HG03097 (cell line): ENCODE data around the gene POMGNT1.

Experiments
- ATAC-seq: cut with Tn5 transposase; IDR thresholded peaks from one replicate; pipeline ENCODE4 v1.9.1; 2021; ENCODE audit not compliant: unreplicated experiment, low FRiP score

The POMGNT1 gene

DNA sequence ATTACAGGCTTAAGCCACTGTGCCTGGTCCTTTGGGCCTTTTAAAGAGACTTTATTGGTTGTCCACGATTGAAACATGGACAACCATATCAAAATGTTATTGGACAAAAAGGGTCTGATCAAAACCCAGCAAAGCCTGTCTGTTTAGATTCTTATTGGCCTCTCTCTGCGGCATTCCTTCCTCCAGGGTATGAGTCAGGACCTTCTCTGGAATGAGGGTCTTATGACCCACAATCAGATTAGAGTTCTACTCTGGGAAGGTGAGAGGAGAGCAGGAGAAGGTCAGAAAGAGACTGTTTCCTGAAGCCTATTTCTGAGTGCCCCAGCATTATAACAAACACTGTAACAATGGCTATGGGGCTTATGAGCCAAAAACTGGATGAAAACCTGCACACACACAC is 12.8 kb upstream of the POMGNT1 start:
- no peak for ATAC-seq

DNA sequence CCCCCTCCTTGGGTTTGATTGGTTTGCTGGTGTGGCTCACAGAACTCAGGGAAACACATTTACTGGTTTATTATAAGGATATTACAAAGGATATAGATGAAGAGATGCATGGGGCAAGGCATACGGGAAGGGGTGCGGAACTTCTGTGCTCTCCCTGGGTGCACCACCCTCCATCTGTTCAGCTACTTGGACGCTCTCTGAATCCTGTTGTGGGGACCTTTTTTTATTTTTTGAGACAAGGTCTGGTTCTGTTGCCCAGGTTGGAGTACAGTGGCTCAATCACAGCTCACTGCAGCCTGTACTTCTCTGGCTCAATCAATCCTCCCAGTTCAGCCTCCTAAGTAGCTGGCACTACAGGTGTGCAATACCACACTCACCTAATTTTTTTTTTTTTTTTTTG is 12.3 kb upstream of the POMGNT1 start:
- ATAC-seq, result no peak

DNA sequence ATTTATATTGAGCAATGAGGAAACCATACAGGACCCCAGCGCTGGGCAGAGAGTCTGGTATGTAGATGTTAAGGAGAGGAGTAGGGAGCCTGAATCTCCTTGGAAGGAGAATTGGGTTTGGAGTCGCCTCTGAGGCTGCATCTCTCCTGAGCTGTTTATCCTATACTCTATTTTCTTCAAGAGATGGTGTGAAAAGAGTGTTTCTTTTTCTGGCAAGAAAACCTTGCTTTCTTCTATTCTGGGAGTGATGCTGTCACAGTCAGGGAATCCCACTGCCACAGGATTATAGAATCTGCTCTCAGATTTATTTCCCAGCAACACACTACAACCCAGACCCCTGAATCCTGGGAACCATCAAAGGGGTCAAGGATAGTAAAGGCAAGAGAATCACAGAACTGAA is 8.2 kb upstream of the POMGNT1 start:
- ATAC-seq, result no peak

DNA sequence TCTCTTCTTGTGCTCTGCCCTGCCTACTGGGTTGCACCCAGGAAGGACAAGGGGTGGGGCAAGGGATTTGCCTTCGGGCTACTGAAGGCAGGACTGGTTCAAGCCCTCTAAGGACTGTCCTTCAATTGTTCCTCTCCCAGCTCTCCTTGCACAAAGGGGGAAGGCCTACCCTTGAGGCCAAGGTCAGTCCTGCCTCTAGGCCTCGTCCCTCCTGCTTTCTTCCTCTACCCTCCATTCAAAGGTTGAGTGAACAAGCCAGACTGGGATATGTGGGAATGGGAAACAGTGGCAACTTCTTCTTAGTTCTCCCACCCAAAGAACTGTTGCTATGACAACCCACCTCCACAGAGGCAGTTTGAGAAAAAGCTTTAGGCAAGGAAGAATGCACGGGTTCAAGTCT is 7.6 kb upstream of the POMGNT1 start:
- no peak for ATAC-seq

- no peak for ATAC-seq
Measured at GRCh38 chr1:46205141-46205540, 6.9 kb upstream of the POMGNT1 start.

GRCh38 chr1:46204406-46204742 is 6.1 kb upstream of the POMGNT1 start:
- ATAC-seq, result no peak

- no peak for ATAC-seq
Measured at GRCh38 chr1:46203738-46204405, 5.6 kb upstream of the POMGNT1 start.

DNA sequence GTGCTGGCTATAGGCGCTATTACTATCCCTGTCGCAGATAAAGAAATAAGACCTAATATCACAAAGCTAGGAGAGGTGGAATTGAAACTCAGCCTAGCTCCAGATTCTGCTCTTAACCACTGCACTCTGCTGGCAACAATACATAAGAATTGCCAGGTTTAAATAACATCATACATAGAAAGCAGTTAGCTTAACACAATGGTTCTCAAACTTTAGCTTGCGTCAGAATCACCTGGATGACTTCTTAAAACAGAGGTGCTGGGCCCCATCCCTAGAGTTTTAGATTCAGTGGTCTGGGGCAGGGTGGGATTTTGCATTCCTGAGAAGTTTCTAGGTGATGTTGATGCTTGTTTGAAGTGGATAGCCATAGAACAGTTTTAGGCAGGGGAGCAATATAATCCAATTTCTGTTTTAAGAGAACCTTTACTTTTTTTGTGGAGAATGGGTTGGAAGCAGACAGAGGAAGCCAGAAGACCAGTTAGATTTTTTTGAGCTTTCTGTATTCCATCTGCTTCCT is 1.1 kb upstream of the POMGNT1 start:
- ATAC-seq, result no peak

GRCh38 chr1:46197560-46197963 is 672 bp downstream of the POMGNT1 start:
- no peak for ATAC-seq

DNA sequence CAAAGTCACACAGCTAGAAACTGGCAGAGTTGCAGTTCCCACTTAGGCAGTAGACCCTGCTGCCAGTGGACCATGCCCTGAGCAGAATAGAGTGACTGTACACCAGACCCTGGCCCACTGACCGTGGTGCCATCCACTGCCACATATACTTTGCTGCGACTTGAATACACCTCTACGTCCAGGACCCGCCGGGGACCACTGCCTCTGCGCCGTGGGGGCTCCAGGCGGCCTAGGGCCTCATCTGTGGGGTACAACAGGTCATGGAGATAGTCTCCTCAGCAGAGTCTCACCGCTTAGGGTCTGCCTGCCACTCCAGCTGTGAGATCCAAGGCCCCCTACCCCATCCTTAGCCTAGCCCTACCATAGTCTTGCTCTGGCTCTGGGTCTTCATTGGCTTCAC is 1.6 kb downstream of the POMGNT1 start:
- no peak for ATAC-seq

DNA sequence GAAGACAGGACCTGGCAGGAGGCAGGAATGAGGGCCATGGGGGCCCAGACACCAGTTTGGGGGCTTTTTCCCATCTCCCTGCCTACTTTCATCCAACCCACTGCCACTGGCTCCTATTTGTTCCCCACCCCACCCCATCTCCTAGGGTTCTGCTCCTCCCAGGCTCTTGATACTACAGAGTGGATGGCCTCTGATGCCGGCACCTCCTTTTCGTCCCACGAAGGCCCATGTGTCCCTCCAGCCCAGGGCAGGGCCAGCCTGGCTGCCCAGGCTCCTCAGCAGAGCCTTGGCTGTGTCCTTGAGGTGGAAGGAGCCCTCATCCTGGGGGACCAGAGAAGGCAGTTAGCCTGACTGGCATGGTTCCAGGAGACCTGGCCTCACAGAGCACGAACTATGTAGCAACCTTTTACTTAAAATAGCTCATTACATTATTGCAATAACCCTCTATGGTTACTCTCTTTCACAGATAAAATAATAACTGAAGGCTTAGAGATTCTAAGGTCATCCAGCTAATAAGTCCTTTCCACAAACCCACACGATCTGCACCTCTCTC is 3.5 kb downstream of the POMGNT1 start:
- no peak for ATAC-seq

DNA sequence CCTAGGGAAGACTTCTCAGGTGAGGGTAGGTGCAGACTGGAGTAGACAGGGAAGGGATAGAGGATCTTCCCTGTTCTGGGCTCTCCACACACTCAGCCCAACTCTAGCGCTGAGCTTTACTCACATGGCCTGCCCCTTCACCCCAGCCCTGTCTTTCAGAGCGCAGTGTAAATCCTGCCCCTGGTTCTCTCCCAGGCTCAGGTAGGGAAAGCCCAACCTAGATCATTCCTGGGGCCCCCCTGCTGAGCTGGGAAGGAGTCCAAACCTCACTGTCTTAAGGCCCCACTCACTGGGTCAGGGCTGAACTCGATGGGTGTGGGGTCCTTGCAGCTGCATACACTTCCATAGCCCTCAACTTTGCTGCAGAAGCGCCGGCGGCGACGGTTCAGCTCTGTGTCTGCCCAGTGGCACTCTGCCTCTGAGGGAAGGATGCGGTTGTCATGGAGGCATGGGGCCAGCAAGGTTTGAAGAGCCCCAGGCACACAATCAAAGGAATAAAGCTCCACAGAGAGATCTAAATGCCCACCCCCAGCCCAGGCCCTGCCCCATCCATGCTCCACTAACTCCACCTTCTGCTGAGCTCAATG is 4.2 kb downstream of the POMGNT1 start:
- no peak for ATAC-seq

DNA sequence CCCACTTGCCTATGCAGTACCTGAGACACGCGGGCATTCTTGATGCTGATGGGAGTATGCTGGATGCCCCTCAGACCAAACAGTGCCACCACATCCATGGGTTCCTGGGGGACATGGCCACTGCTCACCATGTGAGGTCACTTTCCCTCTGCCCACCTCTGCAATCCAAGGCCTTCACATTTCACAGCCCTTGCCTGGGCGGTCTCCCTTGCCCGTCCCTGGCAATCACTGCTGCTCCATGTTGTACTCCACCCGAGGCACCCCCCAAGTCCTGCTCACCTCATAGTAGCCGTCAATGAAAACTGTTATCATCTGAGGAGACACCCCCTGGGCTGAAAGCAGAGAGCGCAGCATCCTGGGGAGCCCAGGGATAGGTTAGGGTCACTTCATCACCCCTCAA is 4.9 kb downstream of the POMGNT1 start:
- ATAC-seq, result no peak

DNA sequence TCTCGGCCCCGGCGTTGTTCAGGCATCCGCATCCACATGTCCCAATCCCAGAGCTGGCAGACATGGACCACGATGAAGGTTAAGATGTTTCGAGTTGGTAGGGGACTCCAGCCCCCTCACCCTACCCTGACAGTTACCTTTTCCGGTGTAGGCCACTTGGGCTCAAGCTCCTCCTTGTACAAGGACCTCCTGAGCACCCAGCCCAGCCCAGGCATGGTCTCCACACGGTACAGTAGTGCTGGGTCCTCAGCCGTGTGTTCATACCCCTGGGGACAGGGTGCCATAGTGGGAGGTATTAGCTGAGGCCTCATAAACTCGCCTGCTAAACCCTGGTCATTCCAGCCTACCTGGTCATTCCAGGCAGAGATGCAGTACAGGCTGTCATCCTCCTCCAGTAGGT is 6.1 kb downstream of the POMGNT1 start:
- no peak for ATAC-seq

- ATAC-seq, result no peak
Measured at GRCh38 chr1:46191033-46191701, 7.1 kb downstream of the POMGNT1 start.

DNA sequence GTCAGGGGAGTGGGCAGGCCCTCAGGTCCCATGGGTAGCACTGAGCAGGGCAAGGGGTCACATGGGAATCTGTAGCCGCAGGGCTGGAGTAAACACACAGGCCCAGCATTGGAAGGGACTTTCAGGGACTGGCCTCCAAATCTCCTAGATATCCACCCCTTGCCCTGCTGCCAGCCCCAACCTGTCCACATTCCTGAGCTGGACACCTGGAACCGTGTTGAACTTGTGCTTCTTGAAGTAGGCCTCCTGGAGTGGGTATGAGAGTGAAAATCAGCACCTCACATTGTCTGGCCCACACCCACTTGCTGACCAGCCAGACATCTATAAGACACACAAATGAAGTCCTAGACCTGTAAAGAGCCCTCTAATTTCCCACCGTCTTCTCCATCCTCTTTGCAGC is 7.7 kb downstream of the POMGNT1 start:
- ATAC-seq, result no peak

DNA sequence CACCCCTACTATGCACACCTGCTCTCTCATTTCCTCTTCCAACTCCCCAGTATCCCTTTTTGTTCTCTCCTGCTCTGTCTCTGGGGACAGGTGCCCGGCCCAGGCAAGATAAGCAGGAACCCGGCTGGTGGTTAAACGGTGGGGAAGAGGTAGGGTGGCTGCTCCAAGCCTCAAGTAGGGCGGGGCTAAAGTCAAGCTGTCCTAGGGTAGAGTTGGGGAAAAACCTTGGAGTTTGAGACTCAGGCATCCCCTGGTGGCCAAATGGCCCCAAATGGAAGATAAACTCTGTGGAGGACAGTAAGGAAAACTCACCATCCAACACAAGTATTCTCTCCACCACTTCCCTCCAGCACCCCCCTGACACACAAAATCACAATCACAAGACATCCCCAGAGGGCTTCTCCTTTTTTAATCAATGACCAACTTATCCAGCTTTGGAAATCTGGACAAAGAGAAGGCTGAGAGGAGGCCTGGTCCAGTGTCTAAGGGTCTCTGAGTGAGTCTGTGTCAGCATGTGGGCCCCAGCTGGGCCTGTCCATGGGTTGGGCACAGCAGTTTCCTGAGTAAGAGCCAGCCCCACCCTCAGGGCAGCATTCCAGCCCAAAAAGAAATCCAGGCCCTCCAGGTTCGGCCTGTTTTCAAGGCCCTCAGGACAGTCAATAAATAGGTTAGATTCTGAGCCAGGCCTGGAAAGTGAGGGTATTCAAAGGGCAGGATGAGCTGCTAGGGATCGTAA is 9.8 kb downstream of the POMGNT1 start:
- ATAC-seq, result no peak

DNA sequence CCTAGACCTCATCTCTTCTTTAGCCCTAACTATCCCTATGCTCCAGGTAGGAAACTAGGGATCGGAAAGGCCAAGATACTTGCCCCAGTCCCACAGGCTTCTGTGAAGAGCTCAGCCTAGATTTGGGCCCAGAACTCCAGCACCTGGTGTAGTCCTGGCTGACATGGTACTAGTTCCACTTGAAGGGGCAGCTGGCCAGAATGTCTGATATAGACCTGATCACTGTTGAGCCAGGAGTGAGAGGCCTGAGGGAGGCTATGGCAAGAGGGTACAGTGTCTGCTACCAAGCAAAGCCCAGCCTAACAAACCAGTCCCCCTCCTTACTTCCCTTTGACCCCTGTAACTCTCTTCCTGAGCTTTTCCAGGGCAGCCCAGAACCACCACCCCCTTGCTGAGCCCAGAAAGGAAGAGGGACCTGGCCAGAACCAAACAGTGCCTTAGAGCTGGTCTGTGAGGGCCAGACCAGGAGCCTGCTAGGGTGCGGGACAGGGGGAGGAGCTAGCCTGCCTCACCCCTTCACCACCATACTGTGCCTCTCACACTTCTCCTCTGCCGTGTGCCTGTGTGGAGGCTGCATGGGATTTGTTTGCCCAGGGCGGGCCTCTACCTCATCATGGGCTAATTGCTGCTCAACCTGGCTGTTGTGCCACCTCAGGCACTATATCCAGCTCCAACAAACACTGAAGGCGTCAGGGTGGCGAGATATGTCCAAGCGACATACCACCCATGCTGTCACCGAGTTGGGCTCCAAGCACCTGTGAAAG is 10.9 kb downstream of the POMGNT1 start:
- ATAC-seq, result no peak

DNA sequence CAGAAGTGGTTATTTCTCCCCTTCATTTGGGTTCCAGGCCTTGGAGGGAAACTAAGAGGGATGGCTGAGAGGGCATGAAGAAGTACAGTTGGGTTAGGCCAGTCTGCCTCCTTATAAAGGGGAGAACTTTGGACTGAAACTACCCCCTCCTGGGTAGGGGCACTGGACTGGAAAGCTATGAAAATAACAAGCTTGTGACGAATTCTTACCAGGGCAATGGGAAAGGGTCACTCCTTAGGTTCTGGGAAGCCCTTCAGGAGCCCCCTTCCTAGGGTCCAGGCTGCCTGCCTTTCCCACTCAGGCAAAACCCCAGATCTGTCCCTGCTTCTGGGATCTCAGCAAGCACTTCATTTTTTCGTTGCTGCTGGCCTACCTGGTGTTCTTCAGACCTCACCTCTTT is 12.2 kb downstream of the POMGNT1 start:
- ATAC-seq, result no peak

GRCh38 chr1:46184920-46185658 is 13.1 kb downstream of the POMGNT1 start:
- no peak for ATAC-seq
